Raji (cell line): Measurements from ENCODE around the gene SPSB1.

Experiments
- POLR2A ChIP-seq: IDR thresholded peaks from 2 replicates; pipeline ENCODE4 v1.6.1; 2011; ENCODE audit warnings: low read depth, low read length, control low read depth; ENCODE audit not compliant: insufficient read depth

Gene SPSB1

DNA sequence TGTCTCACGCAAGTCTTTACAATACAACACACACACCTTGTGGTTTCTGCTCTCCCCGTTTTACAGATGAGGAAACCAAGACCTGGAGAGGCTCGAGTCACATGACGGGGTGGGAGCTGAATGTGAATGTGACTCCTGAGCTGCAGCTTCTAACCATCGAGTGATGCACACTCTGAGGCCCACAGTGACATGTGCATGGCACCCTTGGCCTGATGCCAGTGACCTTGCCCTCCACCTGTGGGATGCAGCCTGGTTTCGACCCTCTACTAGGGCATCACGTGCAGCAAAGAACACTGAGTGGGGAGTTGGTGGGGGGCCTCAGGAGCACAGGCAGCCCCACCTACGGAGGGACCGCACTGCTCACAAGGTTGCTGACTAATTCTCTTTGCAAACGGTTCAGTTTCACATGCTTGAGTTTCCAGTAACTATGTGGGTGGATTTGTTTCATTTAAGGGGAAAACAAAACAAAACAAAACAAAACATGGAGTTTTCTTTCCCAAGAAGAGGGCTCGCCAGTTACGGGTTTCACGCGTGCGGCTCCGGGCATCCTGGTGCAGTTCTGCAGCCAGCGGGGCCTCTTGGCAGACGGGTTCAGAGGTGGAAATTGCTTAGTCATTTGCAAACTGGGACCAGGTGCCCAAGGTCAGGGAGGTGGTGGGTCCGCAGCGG lies 22.9 kb downstream of the SPSB1 start:
- no peak for TF ChIP-seq POLR2A

DNA sequence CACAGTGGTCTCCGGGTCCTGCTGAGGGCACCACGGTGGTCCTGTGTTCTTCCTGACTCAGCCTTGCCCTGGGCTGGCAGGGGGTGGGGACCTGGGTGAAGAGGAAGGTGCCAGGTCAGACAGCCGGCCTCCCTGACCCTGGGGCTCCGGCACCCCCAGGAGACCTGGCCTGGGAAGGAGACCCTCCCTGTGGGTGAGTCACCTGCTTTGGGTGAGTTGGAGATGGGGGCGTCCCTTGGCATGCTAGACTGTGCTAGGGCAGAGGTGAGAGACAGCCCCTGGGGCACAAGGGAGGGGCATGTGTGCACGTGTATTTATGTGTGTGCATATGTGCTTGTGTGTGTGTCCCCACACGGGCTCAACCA lies 23.4 kb downstream of the SPSB1 start:
- no peak for TF ChIP-seq POLR2A

- no peak for TF ChIP-seq POLR2A
Observed at GRCh38 chr1:9316512-9316911, 23.8 kb downstream of the SPSB1 start.

GRCh38 chr1:9317072-9317471 lies 24.4 kb downstream of the SPSB1 start:
- TF ChIP-seq POLR2A = no peak

DNA sequence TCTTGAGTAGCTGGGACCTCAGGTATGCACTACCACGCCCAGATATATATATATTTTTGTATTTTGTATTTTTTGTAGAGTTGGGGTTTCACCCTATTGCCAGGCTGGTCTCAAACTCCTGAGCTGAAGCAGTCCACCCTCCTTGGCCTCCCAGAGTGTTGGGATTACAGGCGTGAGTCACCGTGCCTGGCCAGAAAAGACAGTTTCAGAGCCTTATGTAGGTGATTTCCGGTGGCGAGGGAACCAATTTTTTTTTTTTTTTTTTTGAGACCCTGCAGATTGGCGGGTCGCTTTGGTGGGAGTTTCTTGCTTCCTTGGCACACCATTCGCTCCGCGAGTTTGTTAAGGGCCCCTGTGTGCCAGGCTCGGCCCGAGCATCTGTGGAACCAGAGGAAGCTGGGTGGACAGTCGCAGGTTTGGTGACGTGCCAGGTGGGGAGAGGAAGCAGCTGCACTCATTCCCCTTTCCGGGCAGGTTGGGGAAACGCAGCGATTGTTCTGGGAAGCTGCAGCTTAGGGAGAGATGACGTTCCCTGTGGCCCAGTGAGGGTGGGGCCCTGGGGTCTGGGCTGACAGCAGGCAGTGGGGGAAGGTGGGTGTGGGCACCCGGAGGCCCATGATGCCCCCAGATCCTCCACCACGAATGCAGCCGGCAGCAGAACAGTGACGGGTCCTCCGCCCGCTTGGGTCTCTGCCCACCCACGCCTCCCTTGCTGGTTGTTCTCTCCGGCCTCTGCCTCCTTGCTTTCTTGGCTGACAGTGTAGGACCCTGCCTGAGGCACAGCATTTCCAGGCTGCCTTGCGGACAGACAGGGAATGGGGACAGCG lies 25.1 kb downstream of the SPSB1 start:
- TF ChIP-seq POLR2A = no peak

DNA sequence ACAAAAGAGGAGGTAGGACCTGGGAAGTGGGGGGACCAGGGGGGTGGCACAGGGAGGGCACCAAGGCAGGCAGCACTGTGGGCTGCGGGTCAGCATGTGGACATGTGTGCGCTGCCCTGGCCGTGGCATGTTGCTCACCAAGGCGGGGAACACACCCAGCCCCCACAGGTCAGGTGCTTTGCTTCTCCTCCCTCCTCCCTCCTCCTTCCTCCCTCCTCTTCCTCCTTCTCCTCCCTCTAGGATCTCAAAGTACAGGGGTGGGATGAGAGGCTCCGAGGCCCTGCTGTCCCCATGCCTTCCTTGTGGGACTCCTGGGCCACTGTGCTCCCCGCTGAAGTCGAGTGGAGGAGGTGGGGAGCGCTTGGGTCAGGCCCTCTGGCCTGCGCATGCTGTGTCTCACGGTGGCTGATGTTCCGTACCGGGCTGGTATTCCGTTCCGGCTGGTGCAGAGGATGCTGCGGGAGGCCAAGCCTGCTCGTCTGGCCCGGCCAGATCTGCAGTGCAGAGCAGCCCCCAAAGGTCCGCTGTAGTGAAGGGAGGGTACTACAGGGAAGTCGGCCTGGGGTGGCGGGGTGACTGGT lies 26.6 kb downstream of the SPSB1 start:
- TF ChIP-seq POLR2A = no peak

DNA sequence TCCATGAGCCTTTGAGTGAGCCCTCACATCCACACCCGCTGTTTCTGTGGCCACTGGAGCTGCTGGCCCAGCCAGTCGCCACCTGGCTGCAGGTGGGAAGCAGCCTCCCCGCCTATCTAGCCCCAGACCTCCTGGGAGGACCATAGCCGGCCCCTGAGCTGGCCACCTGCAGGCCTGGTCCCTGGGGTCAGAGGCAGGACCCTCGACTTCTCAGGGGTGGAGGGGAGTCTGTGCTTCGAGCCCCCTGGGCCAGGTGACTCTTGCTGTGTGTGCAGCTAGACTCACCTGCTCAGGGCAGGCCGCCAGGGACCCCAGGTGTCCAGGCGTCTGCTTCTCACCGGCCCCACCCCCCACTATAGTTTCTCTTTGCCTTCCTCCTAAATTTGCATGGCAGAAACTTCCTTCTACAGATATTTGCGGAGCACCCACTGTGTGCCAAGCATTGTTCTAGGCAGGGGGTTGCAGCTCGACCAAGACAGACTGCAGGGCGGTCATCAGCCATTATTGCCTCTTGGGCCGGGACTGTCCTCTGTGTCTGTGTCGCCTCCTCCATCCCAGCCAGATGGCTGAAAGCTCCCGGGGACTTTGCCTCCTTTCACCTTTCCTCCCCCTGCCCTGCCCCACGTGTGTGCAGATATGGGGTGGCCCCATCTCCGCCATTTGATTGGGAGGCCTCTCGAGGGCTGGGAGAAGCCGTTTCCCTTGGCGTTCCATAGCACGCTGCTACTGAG lies 27.3 kb downstream of the SPSB1 start:
- no peak for TF ChIP-seq POLR2A

DNA sequence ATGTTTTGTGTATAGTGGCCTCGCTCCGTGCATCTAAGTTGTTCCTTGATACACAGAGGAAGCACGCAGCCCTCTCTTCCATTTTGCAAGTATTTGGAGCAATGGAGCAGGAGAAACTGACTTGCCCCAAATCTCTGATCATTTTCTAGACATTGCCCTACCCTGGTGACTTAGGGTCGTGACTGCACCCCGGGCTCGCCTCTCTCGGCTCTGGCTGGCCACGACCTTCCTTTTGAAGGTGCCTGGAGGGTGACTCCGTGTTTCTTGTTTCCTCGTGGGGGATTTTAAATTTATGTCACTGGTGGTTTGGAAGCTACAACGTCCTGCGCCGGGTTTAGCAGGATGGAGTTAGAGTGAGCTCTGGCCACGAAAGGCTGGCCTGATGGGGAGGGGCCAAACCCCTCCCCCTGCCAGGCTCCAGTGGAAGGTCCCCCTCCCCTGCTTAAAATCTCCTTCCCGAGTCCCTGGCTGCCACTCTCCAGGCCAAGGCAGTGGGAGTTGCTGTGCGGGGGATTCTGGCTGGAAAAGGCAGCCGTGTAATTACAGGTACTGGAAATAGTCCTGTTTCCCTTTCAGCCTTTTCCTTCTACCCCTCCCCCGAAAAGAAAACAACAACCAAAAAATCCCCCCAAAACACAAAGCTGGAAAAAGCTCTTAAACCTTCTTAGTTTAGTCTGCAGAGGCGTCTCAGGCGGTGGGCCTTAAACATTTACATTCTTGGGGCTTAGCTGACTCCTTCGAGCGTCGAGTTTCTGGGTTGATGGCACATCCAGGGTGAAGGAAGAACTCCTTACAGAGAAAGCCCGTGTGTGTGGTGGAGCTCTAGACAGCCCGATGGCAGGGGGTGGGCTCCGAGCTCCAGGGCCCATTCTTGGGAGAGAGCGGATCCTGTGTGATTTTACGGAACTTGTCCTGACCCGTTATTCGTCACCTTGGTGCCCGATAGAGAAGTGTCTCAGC lies 28.1 kb downstream of the SPSB1 start:
- TF ChIP-seq POLR2A = no peak

GRCh38 chr1:9321480-9321849 lies 28.8 kb downstream of the SPSB1 start:
- TF ChIP-seq POLR2A = no peak

DNA sequence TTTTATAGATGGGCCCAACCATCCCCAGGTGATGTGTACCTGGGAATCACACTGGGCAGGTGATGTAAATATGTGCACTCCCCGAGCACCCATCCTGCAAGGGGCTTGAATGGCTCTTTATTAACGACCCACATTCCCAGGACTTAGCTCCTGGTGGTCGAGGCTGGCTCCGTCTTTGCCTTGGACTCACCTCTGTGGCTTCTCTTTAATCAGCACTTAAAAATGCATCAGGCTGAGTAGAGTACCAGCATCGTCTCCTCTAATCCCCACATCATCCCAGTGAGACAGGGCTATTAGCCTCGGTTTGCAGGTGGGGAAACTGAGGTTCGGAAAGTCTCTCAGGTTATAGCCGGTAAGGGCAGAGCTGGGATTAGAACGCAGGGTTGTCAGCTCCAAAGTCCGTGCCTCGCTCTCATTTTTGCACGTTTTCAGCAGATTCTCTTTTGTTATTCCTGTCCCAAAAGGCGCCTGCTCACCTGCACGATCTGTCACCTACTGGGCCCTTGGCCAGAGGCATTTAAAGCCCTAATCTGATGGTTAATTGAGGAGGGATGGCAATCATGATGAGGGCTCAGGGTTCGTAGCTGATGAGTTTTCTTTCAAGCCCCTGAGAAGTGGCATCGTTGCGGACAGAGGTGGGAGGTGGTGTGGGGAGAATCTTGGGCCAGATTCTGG lies 29.4 kb downstream of the SPSB1 start:
- no peak for TF ChIP-seq POLR2A

DNA sequence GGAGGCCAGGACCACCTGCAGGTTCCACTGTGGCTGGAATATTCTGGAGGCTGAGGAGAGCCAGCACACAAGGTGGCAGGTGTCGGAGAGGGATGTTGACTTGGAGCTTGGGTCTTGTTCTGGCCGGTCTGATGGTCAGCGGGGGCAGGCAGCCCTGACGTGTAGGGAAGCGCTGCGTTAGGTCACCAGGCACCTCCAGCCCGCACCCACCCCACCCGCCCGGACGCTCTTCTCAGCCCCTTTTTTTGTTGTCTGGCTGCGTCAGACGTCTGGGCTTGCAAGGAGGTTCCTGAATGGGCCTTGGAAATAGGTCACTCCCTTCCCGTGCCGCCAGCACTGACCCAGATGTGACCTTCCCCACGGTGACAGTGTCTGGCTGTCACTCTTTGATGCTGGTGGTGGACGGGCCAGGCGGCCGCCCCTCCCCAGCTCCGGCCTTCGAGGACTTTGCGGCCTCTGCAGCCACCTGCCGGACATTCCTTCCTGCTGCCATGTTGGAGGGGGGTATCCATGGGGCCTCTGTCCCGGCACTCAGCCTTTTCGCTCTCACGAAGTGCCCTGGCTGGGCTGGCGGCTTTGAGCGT lies 30.1 kb downstream of the SPSB1 start:
- TF ChIP-seq POLR2A = no peak

GRCh38 chr1:9324246-9325096 lies 31.8 kb downstream of the SPSB1 start:
- no peak for TF ChIP-seq POLR2A

DNA sequence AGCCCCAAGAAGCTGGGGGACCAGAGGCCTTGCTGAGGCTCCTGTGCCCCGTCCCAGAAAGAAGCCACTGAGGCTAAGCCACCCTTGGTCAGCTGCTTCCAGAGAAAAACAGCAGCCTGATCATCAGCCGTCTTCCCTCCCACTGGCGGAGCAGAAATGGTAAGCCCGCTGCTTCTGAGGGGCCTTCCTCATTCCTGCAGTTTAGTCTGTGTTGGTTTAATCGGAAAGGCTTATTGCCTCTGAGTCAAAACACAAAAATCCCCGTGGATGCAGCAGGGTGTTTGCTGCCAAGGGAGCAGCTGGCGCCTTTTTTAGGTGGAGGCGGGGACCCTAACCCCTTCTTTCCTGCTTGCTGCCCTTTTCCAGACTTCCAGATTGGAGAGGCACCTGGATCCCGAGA lies 33.9 kb downstream of the SPSB1 start:
- TF ChIP-seq POLR2A = no peak
